HG03039 (cell line): ENCODE measurements around the gene SEC31A.
"Not testable (repeated sequence)": the region's sequence is repeated elsewhere in the genome, so short reads cannot be mapped to it uniquely, and the experiment has no call there.

Source experiments
- ATAC-seq: cut with Tn5 transposase; IDR thresholded peaks from one replicate; pipeline ENCODE4 v1.9.1; 2021; ENCODE audit warnings: mild to moderate bottlenecking, moderate library complexity; ENCODE audit not compliant: unreplicated experiment

SEC31A gene, protein sequence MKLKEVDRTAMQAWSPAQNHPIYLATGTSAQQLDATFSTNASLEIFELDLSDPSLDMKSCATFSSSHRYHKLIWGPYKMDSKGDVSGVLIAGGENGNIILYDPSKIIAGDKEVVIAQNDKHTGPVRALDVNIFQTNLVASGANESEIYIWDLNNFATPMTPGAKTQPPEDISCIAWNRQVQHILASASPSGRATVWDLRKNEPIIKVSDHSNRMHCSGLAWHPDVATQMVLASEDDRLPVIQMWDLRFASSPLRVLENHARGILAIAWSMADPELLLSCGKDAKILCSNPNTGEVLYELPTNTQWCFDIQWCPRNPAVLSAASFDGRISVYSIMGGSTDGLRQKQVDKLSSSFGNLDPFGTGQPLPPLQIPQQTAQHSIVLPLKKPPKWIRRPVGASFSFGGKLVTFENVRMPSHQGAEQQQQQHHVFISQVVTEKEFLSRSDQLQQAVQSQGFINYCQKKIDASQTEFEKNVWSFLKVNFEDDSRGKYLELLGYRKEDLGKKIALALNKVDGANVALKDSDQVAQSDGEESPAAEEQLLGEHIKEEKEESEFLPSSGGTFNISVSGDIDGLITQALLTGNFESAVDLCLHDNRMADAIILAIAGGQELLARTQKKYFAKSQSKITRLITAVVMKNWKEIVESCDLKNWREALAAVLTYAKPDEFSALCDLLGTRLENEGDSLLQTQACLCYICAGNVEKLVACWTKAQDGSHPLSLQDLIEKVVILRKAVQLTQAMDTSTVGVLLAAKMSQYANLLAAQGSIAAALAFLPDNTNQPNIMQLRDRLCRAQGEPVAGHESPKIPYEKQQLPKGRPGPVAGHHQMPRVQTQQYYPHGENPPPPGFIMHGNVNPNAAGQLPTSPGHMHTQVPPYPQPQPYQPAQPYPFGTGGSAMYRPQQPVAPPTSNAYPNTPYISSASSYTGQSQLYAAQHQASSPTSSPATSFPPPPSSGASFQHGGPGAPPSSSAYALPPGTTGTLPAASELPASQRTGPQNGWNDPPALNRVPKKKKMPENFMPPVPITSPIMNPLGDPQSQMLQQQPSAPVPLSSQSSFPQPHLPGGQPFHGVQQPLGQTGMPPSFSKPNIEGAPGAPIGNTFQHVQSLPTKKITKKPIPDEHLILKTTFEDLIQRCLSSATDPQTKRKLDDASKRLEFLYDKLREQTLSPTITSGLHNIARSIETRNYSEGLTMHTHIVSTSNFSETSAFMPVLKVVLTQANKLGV

DNA sequence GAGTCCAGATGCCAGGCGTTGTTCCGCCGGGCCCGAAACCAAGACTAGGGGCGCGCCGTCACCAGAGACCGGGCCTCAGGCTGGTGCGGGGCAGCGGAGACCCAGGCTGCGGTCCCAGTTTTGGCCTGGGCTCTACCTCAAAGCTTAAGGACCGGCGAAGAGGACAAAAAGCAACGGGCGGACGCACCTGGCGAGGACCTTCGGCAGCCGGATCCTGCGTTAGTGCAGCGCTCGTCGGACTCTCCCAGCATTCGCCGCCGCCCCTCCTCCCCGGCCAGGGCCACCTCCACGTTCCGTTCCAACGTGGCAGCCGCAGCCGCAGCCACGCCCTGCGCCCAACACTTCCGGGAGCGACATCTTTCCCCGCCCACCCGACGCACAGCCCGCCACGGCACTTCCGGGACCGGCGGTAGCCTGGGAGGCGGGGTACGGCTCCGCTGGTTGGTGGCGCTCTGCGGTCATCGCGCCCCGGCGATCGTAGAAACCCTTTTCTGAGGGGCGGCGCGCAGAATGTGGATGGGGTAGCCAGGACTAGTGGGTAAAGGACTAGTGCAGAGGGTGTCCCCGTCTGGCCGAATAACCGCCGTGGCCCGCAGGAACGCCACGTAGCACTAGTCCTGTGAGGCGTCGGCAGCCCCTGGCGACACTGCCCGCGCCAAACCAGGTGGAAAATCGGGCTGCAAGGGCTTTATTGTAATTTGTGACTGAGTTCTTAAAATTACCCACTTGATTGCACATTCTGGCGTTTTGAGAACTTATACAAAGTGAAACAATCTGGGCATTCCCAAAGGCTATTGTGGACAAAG lies at the start of gene SEC31A:
TSS of gene SEC31A (minus strand) at position 253 of the 806 bp plus-strand sequence. CDS start 9,217 bp downstream, outside the sequence.
- peak; percentile 92 for ATAC-seq

DNA sequence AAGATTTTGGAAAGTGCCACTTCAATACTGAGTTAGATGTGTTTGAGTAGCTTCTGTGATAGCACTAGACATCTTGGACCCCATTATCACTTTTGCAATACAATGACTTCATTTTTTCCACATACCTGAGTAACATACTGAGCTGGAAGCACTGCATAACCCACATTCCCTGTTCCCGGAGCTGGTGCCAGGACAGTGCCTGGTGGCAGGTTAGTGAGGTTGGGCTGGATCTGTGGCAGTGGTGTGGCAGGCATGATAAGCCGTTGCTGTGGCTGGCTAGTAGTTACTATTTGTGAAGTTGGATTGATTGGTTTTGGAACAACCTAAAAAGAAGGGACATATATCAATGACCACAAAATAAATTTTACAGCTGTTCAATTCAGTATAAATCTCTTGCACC lies 48.5 kb upstream of the SEC31A start:
- no peak for ATAC-seq

DNA sequence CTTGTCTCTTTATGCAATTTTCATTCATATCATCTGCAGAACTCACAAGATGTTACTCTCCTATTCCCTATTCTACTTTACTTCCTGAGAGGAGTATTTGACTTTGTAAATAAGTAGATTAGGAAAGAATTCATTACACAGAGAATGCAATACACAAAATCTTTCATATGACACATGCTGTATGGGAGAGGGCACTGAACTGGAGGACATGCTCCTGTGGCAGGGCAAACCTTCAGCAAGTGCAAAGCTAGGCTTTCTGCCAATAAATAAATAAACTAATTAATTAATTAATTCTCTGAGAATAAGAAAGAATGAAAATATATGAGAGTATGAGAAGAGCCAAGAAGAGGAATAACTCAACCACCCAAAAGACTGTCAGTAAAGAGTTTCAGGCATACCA lies 43.5 kb upstream of the SEC31A start:
- no peak for ATAC-seq

DNA sequence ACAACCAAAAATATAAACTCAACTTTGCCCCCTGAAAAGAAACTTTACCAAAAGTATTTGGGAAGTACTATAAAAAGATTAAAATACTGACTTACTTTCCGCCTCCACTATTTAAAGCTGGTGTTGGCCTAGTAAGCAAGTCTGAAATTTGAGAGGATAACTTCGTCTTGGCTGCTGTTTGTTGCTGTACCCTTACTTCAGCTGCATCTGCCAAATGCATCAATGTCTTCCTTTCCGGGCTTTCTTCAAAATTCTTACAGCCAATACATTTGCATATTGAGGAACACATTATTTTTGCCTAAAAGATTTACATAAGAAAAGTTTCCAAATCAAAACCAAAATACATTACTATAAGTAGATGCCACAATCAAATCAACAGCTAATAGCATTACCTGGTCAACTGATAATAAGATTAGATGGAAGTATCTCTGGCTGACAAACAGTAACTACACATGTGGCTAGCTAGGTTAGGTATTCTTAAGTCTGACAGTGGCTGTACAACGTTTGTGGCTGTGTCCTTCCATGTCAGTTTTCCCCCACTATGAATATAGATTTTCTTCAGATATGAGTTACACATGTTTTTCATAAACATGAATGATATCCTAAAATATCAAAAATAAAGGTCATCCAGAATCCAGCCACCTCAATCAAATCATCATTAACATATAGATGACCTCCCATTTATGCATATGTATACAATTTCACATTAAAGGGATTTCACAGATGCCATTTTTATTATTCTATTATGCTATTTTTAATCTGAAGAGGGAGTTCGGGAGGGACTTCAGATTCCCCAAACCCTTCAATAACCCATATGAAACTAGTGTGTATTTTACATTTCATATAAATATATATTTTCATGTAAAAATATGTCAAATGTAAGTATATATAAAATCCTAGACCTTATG lies 40.1 kb upstream of the SEC31A start:
- no peak for ATAC-seq

DNA sequence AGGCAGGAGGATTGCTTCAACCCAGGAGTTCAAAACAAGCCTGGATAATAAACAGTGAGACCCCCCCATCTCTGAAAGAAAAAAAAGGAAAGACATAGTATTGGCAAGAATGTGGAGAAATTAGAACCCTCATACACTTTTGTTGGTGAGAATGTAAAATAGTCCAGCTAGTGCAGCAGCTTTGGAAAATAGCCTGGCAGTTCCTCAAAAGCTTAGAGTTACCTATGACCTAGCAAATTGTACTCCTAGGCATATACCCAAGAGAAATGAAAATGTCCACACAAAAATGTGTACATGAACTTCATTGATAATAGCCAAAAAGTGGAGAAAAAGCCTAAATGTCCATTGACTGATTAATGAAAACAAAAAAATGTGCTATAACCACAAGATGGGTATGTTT lies 30.8 kb upstream of the SEC31A start:
- no peak for ATAC-seq

DNA sequence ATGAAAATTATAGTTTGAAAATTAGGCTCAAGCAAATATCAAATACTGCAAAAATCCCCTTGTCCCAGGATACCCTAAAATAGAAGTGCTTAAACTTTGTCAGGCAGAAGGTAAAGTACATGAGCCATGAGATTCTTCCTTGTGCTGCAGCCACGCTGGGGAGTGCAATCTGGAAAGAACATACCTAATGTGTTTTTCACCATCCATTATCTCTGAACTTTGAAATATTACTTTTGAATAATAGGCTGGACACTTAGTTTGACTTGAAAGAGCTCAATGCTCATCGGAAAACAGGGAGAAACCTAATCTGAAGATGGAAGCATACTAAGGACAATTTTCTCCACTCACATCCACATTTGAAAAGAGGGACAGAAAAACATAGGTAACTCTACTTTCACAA lies 28.4 kb upstream of the SEC31A start:
- ATAC-seq, result no peak

DNA sequence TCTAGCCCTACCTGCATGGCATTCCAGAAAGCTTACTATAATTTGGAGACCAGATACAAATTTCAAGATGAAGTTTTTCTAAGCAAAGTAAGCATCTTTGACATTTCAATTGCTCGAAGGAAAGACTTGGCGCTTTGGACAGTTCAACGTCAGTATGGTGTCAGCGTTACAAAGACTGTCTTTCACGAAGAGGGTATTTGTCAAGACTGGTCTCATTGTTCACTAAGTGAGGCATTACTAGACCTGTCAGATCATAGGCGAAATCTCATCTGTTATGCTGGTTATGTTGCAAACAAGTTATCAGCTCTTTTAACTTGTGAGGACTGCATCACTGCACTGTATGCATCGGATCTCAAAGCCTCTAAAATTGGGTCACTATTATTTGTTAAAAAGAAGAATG lies 27.1 kb upstream of the SEC31A start:
- no peak for ATAC-seq

DNA sequence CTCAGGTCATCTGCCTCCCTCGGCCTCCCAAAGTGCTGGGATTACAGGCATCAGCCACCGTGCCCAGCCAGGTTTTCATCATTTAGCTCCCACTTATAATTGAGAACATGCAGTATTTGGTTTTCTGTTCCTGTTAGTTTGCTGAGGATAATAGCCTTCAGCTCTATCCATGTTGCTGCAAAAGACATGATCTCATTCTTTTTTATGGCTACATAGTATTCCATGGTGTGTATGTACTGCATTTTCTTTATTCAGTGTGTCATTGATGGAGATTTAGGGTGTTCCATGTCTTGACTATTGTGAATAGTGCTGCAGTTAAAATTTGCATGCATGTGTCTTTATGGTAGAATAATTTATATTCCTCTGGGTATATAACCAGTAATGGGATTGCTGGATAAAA lies 23.0 kb upstream of the SEC31A start:
- not testable (repeated sequence) for ATAC-seq

DNA sequence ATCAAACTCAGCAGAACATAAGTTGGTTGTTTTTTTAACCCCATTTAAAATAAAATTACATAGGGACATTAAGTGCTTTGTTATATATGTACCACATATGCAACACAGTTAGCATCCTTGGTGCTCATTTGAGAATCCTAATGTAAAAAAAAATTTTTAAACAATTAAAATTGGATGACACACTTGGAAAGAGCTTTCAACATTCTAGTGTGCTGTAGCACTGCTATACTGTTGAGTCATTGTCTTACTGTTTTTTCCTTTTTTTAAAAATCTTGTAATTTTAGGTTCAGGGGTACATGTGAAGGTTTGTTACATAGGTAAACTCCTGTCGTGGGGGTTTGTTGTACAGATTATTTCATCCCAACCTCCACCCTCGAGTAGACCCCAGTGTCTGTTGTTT lies 22.4 kb upstream of the SEC31A start:
- ATAC-seq, result no peak

DNA sequence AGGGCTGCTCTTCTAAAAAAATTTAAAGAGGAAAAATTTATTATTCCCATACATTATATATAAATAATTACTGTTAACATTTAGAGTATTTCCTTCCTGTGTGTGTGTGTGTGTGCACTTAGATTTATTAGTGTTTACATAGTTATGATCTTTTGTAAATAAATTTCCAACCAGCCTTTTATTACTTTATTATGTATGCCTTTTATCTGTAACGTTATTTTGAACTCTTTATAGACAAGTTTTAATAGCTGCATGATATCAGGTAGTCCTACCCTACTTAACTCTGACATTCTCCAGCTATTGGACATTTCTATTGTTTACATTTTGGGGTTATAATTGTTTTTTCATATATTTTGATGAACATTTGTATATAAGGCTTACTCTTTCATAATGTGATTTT lies 18.4 kb upstream of the SEC31A start:
- ATAC-seq, result no peak

DNA sequence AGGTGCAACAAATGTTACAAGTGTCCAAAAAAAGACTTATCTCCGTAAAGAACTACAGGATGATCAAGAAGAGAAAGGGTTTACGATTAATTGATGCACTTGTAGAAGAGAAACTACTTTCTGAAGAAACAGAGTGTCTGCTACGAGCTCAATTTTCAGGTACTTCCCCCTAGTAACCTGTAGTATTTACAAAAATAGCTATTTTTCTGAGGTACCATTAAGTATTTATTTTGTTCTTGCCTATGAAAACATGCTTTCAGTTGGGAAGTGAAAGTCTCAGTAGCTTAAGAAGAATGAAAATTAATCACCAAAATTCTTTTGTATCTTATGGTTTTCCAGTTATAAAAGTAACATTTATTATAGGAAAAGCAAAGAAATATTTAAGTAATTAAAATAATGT lies 15.5 kb upstream of the SEC31A start:
- ATAC-seq, result no peak

DNA sequence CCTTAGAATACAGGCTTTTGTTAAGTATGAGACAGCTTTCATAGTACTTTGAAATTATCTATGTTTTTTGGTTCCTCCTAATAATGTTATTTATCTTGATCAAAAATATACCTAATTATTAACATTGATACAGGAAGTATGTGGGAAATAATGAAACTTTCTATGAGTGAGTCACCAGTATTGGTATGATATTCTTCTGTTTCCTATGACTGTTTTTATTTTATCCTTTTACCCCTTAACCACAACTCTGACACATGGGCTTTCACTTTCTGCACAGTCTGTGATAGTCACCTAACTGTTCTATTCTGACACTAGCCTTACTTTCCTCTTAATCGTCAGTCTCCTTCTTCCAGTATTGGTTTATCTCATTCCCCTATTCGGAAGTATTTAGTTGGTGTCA lies 14.3 kb upstream of the SEC31A start:
- peak; percentile 38 for ATAC-seq

DNA sequence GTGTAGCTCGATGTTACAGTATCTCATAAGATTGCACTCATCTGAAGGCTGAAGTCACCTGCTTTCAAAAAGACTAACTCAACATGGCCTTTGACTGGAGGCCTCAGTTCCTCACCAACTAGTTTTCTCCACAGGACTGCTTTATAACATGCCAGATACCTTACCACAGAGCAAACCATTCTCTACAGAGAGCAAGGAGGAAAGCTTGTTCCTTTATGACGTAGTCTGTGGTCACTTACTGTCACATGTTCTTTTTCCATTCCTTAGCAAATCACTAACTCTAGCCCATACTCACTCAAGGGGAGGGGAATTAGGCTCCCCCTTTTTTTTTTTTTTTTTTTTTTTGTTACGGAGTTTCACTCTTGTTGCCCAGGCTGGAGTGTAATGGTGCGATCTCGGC lies 12.8 kb upstream of the SEC31A start:
- ATAC-seq, result no peak

DNA sequence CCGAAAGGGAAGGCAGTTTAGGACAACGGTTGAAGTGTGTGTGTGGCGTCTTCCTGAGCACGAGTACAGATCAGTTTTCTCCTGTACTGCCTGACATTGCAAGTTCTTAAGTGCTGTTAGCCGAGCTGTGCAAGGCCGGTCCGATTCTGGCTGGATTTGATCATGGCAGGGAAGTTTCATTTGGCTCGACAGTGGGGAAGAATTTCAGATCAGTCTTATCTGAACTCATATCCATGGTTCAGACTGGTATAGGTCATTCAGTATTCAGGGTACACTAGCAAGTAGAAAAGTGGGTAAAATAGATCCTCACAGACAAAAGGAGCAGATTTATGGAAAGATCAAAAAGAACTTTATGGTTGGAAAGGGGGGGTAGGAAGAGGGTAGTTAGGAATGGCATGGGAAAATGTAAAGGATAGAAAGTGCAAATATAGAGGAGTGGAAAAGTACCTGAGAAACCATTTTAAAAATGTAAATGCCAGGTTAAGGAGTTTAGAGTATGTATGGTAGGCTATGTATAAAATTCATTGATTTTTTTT lies 10.3 kb upstream of the SEC31A start:
- ATAC-seq, result no peak

DNA sequence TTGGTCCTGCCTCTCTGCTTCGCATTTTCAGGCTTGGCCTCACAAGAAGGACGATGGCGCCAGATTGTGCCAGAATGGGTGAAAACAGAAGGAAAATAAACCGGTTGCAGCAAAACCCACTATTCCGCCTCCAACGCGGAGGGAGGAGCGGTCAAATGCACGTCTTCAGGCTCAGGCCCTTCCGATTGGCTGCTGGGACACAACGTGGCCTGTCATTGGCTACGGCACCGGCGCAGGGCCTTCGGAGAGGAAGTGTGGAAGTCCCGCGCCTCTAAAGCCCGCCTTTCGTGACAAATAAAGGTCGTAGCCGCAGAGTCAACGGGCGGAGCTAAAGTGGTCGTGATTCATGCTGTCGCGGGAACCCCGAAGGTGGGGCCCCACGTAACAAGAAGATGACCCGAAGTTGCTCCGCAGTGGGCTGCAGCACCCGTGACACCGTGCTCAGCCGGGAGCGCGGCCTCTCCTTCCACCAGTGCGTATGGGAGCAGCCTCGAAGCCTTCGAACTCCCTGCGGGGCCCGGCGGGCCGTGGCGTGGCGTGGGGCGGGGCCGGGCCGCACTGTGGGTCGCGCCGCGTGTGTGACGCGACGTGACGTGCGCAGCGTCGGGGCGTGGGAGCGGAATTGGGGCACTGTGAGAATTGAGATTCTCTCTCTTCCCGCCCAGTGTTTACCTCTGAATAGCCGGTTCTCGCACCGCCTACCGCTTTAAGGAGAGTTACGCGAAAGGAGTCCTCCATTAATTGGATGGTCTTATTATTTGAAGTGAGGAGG lies 9.6 kb upstream of the SEC31A start, which contains the start of gene THAP9:
TSS of gene THAP9 (plus strand) at position 325 of the 772 bp plus-strand sequence. CDS start at position 393, 68 bp downstream.
- peak; percentile 90 for ATAC-seq

DNA sequence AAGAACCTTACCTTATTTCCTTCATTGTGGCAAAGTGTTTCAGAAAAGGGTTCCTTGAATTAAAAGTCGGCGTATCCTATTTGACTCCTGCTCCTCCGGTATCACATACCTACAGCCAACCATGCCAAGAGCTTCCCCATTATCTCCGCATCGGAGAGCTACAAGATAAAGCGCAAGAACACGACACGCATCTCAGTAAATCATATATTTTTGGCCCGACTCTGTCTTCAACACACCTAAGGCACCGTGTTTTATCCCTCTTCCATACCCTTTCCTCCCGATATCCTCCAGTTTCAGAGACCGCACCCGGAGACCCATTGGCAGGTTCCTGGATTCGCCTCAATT lies 9.1 kb upstream of the SEC31A start:
- no peak for ATAC-seq

DNA sequence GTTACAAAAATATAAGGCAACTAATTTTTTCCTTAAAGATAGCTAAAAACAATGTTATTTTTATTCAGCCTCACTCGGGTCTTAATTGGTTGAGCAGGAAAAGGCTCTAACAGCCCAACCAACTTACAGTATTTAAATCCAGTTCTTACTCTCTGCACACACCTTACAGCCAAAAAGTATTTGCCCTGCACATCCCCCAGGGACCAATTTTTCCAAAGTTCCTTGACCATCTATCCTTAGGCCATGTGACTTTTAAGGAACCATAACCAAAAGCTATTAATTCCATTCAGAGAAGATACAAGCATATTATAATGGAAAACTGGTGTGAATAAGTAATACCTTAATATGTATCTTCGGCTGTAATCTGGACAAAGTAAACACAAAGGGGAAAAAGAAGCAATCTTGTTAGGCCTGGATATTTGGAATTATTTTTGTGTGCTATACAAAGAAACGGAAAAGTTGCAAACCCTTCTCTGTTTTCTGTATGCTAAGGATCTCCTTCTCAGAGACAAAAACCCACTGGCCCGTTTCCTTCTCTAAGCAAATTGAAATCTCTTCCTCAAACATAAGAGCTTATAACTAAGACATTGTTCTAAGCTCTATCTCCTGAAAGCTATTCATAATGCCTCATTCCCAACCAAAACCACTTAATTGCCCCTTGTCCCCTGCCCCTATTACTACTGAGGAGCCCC lies 8.6 kb upstream of the SEC31A start:
- no peak for ATAC-seq
